ENCODE results near the gene THADA.

The THADA gene

GRCh38 chr2:43323857-43324256, 272.0 kb downstream of the THADA start:
- no peak for TF ChIP-seq CTCF (IDR thresholded peaks at IDR 0.05)
- peaks cover 6% of the 10 kb centered on the region for H3K27me3 Mint-ChIP-seq (ENCODE audit: low read depth, poor library complexity)
- no peak overlapping the region for H3K27ac Mint-ChIP-seq
- no peak for DNase-seq
- no peak overlapping the region for H3K4me3 Mint-ChIP-seq
- peaks cover 22% of the 10 kb centered on the region for H3K4me1 Mint-ChIP-seq
- H3K9me3 Mint-ChIP-seq: no peaks in the 10 kb centered on the region
- H3K36me3 Mint-ChIP-seq (ENCODE audit: low read depth): peaks cover 17% of the 10 kb centered on the region

GRCh38 chr2:43321446-43321845, 274.4 kb downstream of the THADA start:
- Mint-ChIP-seq H3K4me3 (no peak overlapping the region), H3K27me3 (ENCODE audit: low read depth, poor library complexity) (peaks cover 6% of the 10 kb centered on the region), H3K9me3 (no peaks in the 10 kb centered on the region), H3K36me3 (ENCODE audit: low read depth) (peaks cover 17% of the 10 kb centered on the region), H3K27ac (no peak overlapping the region), H3K4me1 (peaks cover 22% of the 10 kb centered on the region)
- no peak for DNase-seq
- no peak for TF ChIP-seq CTCF (IDR thresholded peaks at IDR 0.05)

GRCh38 chr2:43319541-43319940, 276.3 kb downstream of the THADA start:
- no peak overlapping the region for H3K4me3 Mint-ChIP-seq
- peaks cover 20% of the 10 kb centered on the region for H3K4me1 Mint-ChIP-seq
- no peak for DNase-seq
- no peaks in the 10 kb centered on the region for H3K9me3 Mint-ChIP-seq
- H3K36me3 Mint-ChIP-seq (ENCODE audit: low read depth): peaks cover 11% of the 10 kb centered on the region
- no peak overlapping the region for H3K27ac Mint-ChIP-seq
- H3K27me3 Mint-ChIP-seq (ENCODE audit: low read depth, poor library complexity): peaks cover 6% of the 10 kb centered on the region
- no peak for TF ChIP-seq CTCF (IDR thresholded peaks at IDR 0.05)

GRCh38 chr2:43318791-43319190, 277.0 kb downstream of the THADA start:
- no peak for TF ChIP-seq CTCF (IDR thresholded peaks at IDR 0.05)
- Mint-ChIP-seq H3K36me3 (ENCODE audit: low read depth) (peaks cover 9% of the 10 kb centered on the region), H3K9me3 (no peaks in the 10 kb centered on the region), H3K4me1 (peaks cover 16% of the 10 kb centered on the region), H3K27ac (no peak overlapping the region), H3K27me3 (ENCODE audit: low read depth, poor library complexity) (peaks cover 6% of the 10 kb centered on the region), H3K4me3 (no peak overlapping the region)
- DNase-seq: no peak

GRCh38 chr2:43317680-43318079, 278.2 kb downstream of the THADA start:
- H3K4me1 Mint-ChIP-seq: peaks cover 20% of the 10 kb centered on the region
- no peaks in the 10 kb centered on the region for H3K9me3 Mint-ChIP-seq
- H3K27ac Mint-ChIP-seq: no peak overlapping the region
- no peak for TF ChIP-seq CTCF (IDR thresholded peaks at IDR 0.05)
- H3K4me3 Mint-ChIP-seq: no peak overlapping the region
- DNase-seq: no peak
- no peaks in the 10 kb centered on the region for H3K27me3 Mint-ChIP-seq (ENCODE audit: low read depth, poor library complexity)
- peaks cover 4% of the 10 kb centered on the region for H3K36me3 Mint-ChIP-seq (ENCODE audit: low read depth)

- Mint-ChIP-seq H3K27ac (no peak overlapping the region), H3K9me3 (no peaks in the 10 kb centered on the region), H3K4me3 (no peak overlapping the region), H3K27me3 (ENCODE audit: low read depth, poor library complexity) (no peaks in the 10 kb centered on the region), H3K4me1 (peaks cover 24% of the 10 kb centered on the region), H3K36me3 (ENCODE audit: low read depth) (peaks cover 4% of the 10 kb centered on the region)
- no peak for DNase-seq
- no peak for TF ChIP-seq CTCF (IDR thresholded peaks at IDR 0.05)
Measured at GRCh38 chr2:43317194-43317593, 278.6 kb downstream of the THADA start.
